Panc1 (cell line): ENCODE data around the gene SKIC8.

Experiments
- POLR2AphosphoS5 ChIP-seq: IDR thresholded peaks from 2 replicates; pipeline ENCODE4 v1.6.1; 2012; ENCODE audit warnings: mild to moderate bottlenecking, low read depth, low read length, moderate library complexity
- SIN3A ChIP-seq: IDR thresholded peaks from 2 replicates; pipeline ENCODE4 v1.6.1; 2012; ENCODE audit warnings: low read depth, mild to moderate bottlenecking, low read length, moderate library complexity, borderline replicate concordance; ENCODE audit not compliant: insufficient read depth
- TF ChIP-seq, protein P1 (sequence below), 2 experiments: IDR thresholded peaks; 2 replicates each; pipeline ENCODE4 v1.6.1; 2011 to 2012; ENCODE audit warnings: low read depth in 2 of 2, control low read depth in 1 of 2, low read length in 1 of 2, mild to moderate bottlenecking in 1 of 2, moderate library complexity in 1 of 2; ENCODE audit not compliant: insufficient read depth in 1 of 2
- TF ChIP-seq, protein P2 (sequence below): fragments of 450-650 bp; IDR thresholded peaks from 2 replicates; pipeline ENCODE4 v1.5.1; 2017; ENCODE audit warnings: mild to moderate bottlenecking

- TF ChIP-seq POLR2AphosphoS5 (no peak), SIN3A (no peak)
- TF ChIP-seq, protein P1, sequence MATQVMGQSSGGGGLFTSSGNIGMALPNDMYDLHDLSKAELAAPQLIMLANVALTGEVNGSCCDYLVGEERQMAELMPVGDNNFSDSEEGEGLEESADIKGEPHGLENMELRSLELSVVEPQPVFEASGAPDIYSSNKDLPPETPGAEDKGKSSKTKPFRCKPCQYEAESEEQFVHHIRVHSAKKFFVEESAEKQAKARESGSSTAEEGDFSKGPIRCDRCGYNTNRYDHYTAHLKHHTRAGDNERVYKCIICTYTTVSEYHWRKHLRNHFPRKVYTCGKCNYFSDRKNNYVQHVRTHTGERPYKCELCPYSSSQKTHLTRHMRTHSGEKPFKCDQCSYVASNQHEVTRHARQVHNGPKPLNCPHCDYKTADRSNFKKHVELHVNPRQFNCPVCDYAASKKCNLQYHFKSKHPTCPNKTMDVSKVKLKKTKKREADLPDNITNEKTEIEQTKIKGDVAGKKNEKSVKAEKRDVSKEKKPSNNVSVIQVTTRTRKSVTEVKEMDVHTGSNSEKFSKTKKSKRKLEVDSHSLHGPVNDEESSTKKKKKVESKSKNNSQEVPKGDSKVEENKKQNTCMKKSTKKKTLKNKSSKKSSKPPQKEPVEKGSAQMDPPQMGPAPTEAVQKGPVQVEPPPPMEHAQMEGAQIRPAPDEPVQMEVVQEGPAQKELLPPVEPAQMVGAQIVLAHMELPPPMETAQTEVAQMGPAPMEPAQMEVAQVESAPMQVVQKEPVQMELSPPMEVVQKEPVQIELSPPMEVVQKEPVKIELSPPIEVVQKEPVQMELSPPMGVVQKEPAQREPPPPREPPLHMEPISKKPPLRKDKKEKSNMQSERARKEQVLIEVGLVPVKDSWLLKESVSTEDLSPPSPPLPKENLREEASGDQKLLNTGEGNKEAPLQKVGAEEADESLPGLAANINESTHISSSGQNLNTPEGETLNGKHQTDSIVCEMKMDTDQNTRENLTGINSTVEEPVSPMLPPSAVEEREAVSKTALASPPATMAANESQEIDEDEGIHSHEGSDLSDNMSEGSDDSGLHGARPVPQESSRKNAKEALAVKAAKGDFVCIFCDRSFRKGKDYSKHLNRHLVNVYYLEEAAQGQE (IDR thresholded peaks at IDR 0.05; ENCODE audit: insufficient read depth in 1 of 2, low read depth in 2 of 2, low read length in 1 of 2): no peak
- TF ChIP-seq, protein P2, sequence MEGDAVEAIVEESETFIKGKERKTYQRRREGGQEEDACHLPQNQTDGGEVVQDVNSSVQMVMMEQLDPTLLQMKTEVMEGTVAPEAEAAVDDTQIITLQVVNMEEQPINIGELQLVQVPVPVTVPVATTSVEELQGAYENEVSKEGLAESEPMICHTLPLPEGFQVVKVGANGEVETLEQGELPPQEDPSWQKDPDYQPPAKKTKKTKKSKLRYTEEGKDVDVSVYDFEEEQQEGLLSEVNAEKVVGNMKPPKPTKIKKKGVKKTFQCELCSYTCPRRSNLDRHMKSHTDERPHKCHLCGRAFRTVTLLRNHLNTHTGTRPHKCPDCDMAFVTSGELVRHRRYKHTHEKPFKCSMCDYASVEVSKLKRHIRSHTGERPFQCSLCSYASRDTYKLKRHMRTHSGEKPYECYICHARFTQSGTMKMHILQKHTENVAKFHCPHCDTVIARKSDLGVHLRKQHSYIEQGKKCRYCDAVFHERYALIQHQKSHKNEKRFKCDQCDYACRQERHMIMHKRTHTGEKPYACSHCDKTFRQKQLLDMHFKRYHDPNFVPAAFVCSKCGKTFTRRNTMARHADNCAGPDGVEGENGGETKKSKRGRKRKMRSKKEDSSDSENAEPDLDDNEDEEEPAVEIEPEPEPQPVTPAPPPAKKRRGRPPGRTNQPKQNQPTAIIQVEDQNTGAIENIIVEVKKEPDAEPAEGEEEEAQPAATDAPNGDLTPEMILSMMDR: no peak
Observed at GRCh38 chr15:78342021-78342420, 42.6 kb upstream of the SKIC8 start.
